Measurements from ENCODE around the gene LENG8. TPM values are rescaled to one million over a fixed set of nuclear protein-coding genes. Genes with fewer than 3 reads are reported as not detected.

Gene LENG8
- total RNA-seq, 1 donor from 2014 or later: 36.6 TPM

- Histone ChIP-seq H3K4me3 (no peak overlapping the region), H3K36me3 (no peaks in the 10 kb centered on the region), H2AFZ (replicated peaks) (no peak overlapping the region), H3K4me2 (no peak overlapping the region), H3F3A (ENCODE audit: low read depth) (peaks cover 40% of the 10 kb centered on the region), H3K27ac (no peak overlapping the region), H4K20me1 (ENCODE audit: low read depth) (peaks cover 57% of the 10 kb centered on the region), H3K9me3 (ENCODE audit: low read depth) (no peaks in the 10 kb centered on the region), H3K79me2 (ENCODE audit: low read depth) (no peaks in the 10 kb centered on the region), H3K27me3 (peaks cover 6% of the 10 kb centered on the region), H3K9ac (no peak overlapping the region), H3K4me1 (no peaks in the 10 kb centered on the region)
- H3K4me1 Mint-ChIP-seq: peaks cover 11% of the 10 kb centered on the region
- H3K9me3 Mint-ChIP-seq: no peaks in the 10 kb centered on the region
- H3K27me3 Mint-ChIP-seq (ENCODE audit: insufficient read depth, low read depth): peaks cover 18% of the 10 kb centered on the region
- TF ChIP-seq EZH2phosphoT487 (IDR thresholded peaks at IDR 0.05) (no peak), CTCF (IDR thresholded peaks at IDR 0.05) (no peak), EZH2 (IDR thresholded peaks at IDR 0.05) (no peak)
- peaks cover 19% of the 10 kb centered on the region for H3K36me3 Mint-ChIP-seq
- no peak overlapping the region for H3K4me3 Mint-ChIP-seq
- no peak for DNase-seq (ENCODE audit: low spot score)
- no peak overlapping the region for H3K27ac Mint-ChIP-seq
These were observed 11.4 kb downstream of the LENG8 start for GRCh38 chr19:54460230-54461005.

DNA sequence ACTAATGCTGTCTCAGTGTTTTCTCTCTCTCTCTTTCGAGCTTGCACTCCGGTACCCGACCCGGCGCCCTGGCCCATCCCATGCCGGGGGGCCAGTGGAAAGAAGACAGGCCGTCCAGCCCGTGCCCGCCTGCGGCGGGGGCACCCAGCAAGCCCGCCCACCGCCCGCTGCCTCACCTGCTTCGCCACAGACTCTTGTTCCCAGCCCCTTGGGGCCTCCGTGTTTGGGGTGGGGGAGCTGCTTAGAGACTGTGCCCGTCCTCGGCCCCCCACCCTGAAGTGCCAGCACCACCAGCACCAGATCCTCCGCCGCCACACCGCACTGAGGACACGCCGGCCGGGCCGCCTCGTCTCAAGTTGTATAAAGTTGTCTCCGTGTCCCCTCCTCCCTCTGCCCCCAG lies 12.2 kb downstream of the LENG8 start:
- Histone ChIP-seq H3F3A (ENCODE audit: low read depth) (peaks cover 43% of the 10 kb centered on the region), H3K79me2 (ENCODE audit: low read depth) (no peaks in the 10 kb centered on the region), H4K20me1 (ENCODE audit: low read depth) (peaks cover 56% of the 10 kb centered on the region), H3K4me2 (no peak overlapping the region), H3K9ac (no peak overlapping the region), H3K27ac (no peak overlapping the region), H3K4me3 (no peak overlapping the region), H3K4me1 (no peaks in the 10 kb centered on the region), H3K27me3 (peaks cover 14% of the 10 kb centered on the region), H3K36me3 (no peaks in the 10 kb centered on the region), H3K9me3 (ENCODE audit: low read depth) (no peaks in the 10 kb centered on the region), H2AFZ (replicated peaks) (no peak overlapping the region)
- H3K4me1 Mint-ChIP-seq: peaks cover 11% of the 10 kb centered on the region
- H3K27me3 Mint-ChIP-seq (ENCODE audit: insufficient read depth, low read depth): peaks cover 17% of the 10 kb centered on the region
- H3K27ac Mint-ChIP-seq: no peak overlapping the region
- H3K9me3 Mint-ChIP-seq: no peaks in the 10 kb centered on the region
- no peak for TF ChIP-seq CTCF (IDR thresholded peaks at IDR 0.05)
- no peak for TF ChIP-seq EZH2phosphoT487 (IDR thresholded peaks at IDR 0.05)
- TF ChIP-seq EZH2 (IDR thresholded peaks at IDR 0.05): no peak
- DNase-seq (ENCODE audit: low spot score): no peak
- peaks cover 18% of the 10 kb centered on the region for H3K36me3 Mint-ChIP-seq
- H3K4me3 Mint-ChIP-seq: no peak overlapping the region

GRCh38 chr19:54461613-54462012 lies 12.6 kb downstream of the LENG8 start:
- no peaks in the 10 kb centered on the region for H3K79me2 ChIP-seq (ENCODE audit: low read depth)
- no peaks in the 10 kb centered on the region for H3K9me3 ChIP-seq (ENCODE audit: low read depth)
- no peak overlapping the region for H3K27ac ChIP-seq
- H3K27ac Mint-ChIP-seq: no peak overlapping the region
- no peak overlapping the region for H3K4me3 ChIP-seq
- TF ChIP-seq EZH2 (IDR thresholded peaks at IDR 0.05) (no peak), CTCF (IDR thresholded peaks at IDR 0.05) (no peak), EZH2phosphoT487 (IDR thresholded peaks at IDR 0.05) (no peak)
- peaks cover 17% of the 10 kb centered on the region for H3K36me3 Mint-ChIP-seq
- H3K4me2 ChIP-seq: no peak overlapping the region
- H2AFZ ChIP-seq (replicated peaks): no peak overlapping the region
- no peak overlapping the region for H3K9ac ChIP-seq
- DNase-seq (ENCODE audit: low spot score): no peak
- H3K4me1 ChIP-seq: no peaks in the 10 kb centered on the region
- H3K27me3 Mint-ChIP-seq (ENCODE audit: insufficient read depth, low read depth): peaks cover 17% of the 10 kb centered on the region
- H3F3A ChIP-seq (ENCODE audit: low read depth): peaks cover 45% of the 10 kb centered on the region
- peaks cover 56% of the 10 kb centered on the region for H4K20me1 ChIP-seq (ENCODE audit: low read depth)
- H3K36me3 ChIP-seq: no peaks in the 10 kb centered on the region
- H3K27me3 ChIP-seq: peaks cover 18% of the 10 kb centered on the region
- H3K9me3 Mint-ChIP-seq: no peaks in the 10 kb centered on the region
- H3K4me3 Mint-ChIP-seq: peak overlapping the region; percentile 51
- H3K4me1 Mint-ChIP-seq: peaks cover 11% of the 10 kb centered on the region
